Kidney (tissue), 14 donors: ENCODE results near the gene ANO7. TPM values are rescaled to one million over a fixed set of nuclear protein-coding genes. Genes with fewer than 3 reads are reported as not detected.

Experiments
- DNase-seq, 5 donors: peaks; one replicate each; pipeline ENCODE4 v3.0.0-alpha.2; 2013 to 2020
- FAIRE-seq: peaks from 2 replicates; lab custom pipeline; 2012; peaks lifted over from hg19 to GRCh38; lab: Jason Lieb, UNC
- H3K27ac ChIP-seq, 2 donors: one replicate each; pipeline ENCODE4 v1.7.0; 2013; ENCODE audit warnings: low read depth in 2 of 2, low read length in 2 of 2, inconsistent platforms in 1 of 2
- H3K27me3 ChIP-seq: one replicate; pipeline ENCODE4 v1.7.1; 2013; ENCODE audit warnings: low read length, inconsistent platforms; ENCODE audit not compliant: control insufficient read depth, insufficient read depth
- H3K36me3 ChIP-seq, 3 donors: one replicate each; pipeline versions ENCODE4 v1.7.0 to v1.7.1; 2013; ENCODE audit warnings: low read length in 3 of 3, control low read depth in 1 of 3, inconsistent platforms in 1 of 3; ENCODE audit not compliant: insufficient read depth in 3 of 3, control insufficient read depth in 2 of 3
- H3K4me1 ChIP-seq, 3 donors: one replicate each; pipeline versions ENCODE4 v1.7.0 to v1.7.1; 2013; ENCODE audit warnings: low read length in 3 of 3, inconsistent platforms in 1 of 3, low read depth in 1 of 3; ENCODE audit not compliant: control insufficient read depth in 2 of 3, insufficient read depth in 2 of 3
- H3K4me3 ChIP-seq, 3 donors: one replicate each; pipeline versions ENCODE4 v1.7.0 to v1.8.1; 2013; ENCODE audit warnings: low read length in 3 of 3, control low read depth in 1 of 3, inconsistent platforms in 1 of 3
- H3K9ac ChIP-seq, 3 donors: one replicate each; pipeline versions ENCODE4 v1.7.0 to v1.7.1; 2013; ENCODE audit warnings: low read length in 3 of 3, control low read depth in 1 of 3, inconsistent platforms in 1 of 3
- H3K9me3 ChIP-seq, 3 donors: one replicate each; pipeline versions ENCODE4 v1.7.0 to v1.7.1; 2013; ENCODE audit warnings: low read length in 3 of 3, control low read depth in 1 of 3, inconsistent platforms in 1 of 3; ENCODE audit not compliant: control insufficient read depth in 2 of 3, insufficient read depth in 1 of 3
- CTCF ChIP-seq: IDR thresholded peaks from 3 replicates; pipeline ENCODE4 v1.5.1; 2012; ENCODE audit warnings: mild to moderate bottlenecking, moderate library complexity, borderline replicate concordance; ENCODE audit not compliant: insufficient read depth; ENCODE audit errors: extremely low read depth
- intact Hi-C: fragments of 100-400 bp; cut with DNase I; formaldehyde crosslinking; loops from one replicate; pipeline ENCODE4 v1.11.1; 2022
- polyA plus RNA-seq: library from polyadenylated mRNA; stranded (reverse); fragments of 350-450 nt; fragmentation: Illumina TruSeq; extraction: RNeasy Lipid Tissue Mini Kit (QIAGEN cat#74804); gene quantifications from one replicate; pipeline ENCODE4 v1.2.3, GENCODE V29; 2014; ENCODE audit warnings: low read depth, low replicate concordance; ENCODE audit not compliant: insufficient read depth
- total RNA-seq: library from RNA; stranded (reverse); fragmentation: NEBNext Ultra II Directional; extraction: Animal tissue kit (Norgen Biotek cat#: 25700); gene quantifications from one replicate; pipeline ENCODE4 v1.2.1, GENCODE V29; 2021
- donor health status: control.
- donor health status: control.
- donor health status: control.
- donor health status: control.
- donor health status: control.
- donor health status: DM: yes; HTN: yes; CAD: no.
- donor health status: Normal renal cell carcinoma (clear cell type).

Gene ANO7
- total and polyA plus RNA-seq, 2 donors from 2014 or later, result 1.1 to 1.9 TPM

GRCh38 chr2:241249654-241250053 is 61.2 kb downstream of the ANO7 start:
- Histone ChIP-seq H3K4me3 (no peak overlapping the region), H3K27ac (no peak overlapping the region), H3K9me3 (no peaks in the 10 kb centered on the region), H3K36me3 (peaks cover 13 to 83% (median 66%) of the 10 kb centered on the region in 3 donors), H3K9ac (no peak overlapping the region), H3K27me3 (no peaks in the 10 kb centered on the region), H3K4me1 (no peaks in the 10 kb centered on the region)
- intact Hi-C loops, result no loop called here
- no peak for FAIRE-seq
- no peak for DNase-seq
- TF ChIP-seq CTCF, result no peak

- no peak for TF ChIP-seq CTCF
- Histone ChIP-seq H3K9me3 (no peaks in the 10 kb centered on the region), H3K27ac (no peak overlapping the region), H3K9ac (no peak overlapping the region), H3K4me3 (no peak overlapping the region), H3K36me3 (peaks cover 21 to 86% (median 67%) of the 10 kb centered on the region in 3 donors), H3K4me1 (no peaks in the 10 kb centered on the region), H3K27me3 (no peaks in the 10 kb centered on the region)
- DNase-seq, result no peak
- intact Hi-C loops, result no loop called here
- FAIRE-seq, result no peak
Measured at GRCh38 chr2:241252778-241253475, 64.5 kb downstream of the ANO7 start.

- DNase-seq (peak in 1 of 5 donors; percentile 19), FAIRE-seq (no peak)
- H3K9ac ChIP-seq, result no peak overlapping the region
- intact Hi-C loops, result no loop called here
- H3K9me3 ChIP-seq, result no peaks in the 10 kb centered on the region
- no peak overlapping the region for H3K27ac ChIP-seq
- no peaks in the 10 kb centered on the region for H3K27me3 ChIP-seq
- TF ChIP-seq CTCF, result no peak
- no peak overlapping the region for H3K4me3 ChIP-seq
- H3K4me1 ChIP-seq, result no peaks in the 10 kb centered on the region
- peaks cover 17 to 66% (median 47%) of the 10 kb centered on the region in 3 donors for H3K36me3 ChIP-seq
Measured at GRCh38 chr2:241254904-241255351, 66.5 kb downstream of the ANO7 start.
